GM20431 (cell line): ENCODE results near the gene TFR2.
"Not testable (repeated sequence)": the region's sequence is repeated elsewhere in the genome, so short reads cannot be mapped to it uniquely, and the experiment has no call there.

Source experiments
- in situ Hi-C: fragments of 300-500 bp; cut with MseI, MboI; formaldehyde crosslinking; loops from one replicate; pipeline ENCODE4 v1.15.0; 2020; ENCODE audit warnings: low sequenced_read_pairs; ENCODE audit not compliant: unreplicated experiment

TFR2 gene

GRCh38 chr7:100679927-100680575 is 38.7 kb upstream of the TFR2 start:
- in situ Hi-C loops: loop anchor here (25.0 kb wide), 1 partner anchor 193 kb away; the partner anchor contains the start of genes NYAP1 and TSC22D4

DNA sequence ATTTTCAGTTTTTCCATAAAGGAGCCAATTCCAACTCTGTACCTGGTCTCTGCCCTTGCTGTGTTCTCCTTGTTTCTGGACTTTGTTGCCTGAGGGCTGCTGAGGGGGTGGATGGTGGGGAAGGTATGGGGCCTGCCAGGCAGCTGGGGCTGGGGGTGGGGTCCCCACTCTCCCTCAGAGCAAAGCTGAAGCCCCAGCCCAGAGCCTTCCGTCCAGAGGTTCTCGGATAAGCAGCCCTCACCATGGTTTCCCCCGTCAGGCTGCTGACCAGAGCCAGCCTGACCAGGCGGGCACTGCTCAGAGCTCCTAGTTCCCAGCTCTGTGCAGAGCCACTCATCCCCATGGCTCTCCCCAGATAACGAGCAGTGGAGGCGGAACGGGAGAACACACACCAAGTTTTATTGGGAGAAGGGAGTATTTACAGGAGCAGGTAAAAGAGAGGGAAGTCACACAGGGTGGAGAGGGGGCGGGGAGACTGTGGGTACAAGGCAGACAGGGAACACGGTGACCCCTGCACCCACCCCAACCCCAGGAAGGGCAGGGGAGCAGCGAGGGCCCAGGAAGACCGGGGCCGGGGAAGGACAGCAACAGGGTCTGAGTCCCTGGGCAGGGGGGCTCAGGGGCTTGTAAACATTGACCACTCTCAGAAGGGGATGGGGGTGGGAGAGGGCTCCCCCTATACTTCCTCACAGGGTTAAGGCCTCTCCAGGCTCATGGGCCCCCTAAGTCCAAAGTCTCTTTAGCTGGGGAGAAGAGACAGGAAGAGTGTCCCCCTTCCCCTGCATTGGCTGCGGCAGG is 38.0 kb upstream of the TFR2 start:
- in situ Hi-C loops: loop anchor here (25.0 kb wide), 1 partner anchor 192 kb away; the partner anchor contains the start of genes NYAP1 and TSC22D4

- in situ Hi-C loops: loop anchor here (25.0 kb wide), 1 partner anchor 191 kb away; the partner anchor contains the start of genes NYAP1 and TSC22D4
Observed at GRCh38 chr7:100678291-100678984, 37.1 kb upstream of the TFR2 start.

DNA sequence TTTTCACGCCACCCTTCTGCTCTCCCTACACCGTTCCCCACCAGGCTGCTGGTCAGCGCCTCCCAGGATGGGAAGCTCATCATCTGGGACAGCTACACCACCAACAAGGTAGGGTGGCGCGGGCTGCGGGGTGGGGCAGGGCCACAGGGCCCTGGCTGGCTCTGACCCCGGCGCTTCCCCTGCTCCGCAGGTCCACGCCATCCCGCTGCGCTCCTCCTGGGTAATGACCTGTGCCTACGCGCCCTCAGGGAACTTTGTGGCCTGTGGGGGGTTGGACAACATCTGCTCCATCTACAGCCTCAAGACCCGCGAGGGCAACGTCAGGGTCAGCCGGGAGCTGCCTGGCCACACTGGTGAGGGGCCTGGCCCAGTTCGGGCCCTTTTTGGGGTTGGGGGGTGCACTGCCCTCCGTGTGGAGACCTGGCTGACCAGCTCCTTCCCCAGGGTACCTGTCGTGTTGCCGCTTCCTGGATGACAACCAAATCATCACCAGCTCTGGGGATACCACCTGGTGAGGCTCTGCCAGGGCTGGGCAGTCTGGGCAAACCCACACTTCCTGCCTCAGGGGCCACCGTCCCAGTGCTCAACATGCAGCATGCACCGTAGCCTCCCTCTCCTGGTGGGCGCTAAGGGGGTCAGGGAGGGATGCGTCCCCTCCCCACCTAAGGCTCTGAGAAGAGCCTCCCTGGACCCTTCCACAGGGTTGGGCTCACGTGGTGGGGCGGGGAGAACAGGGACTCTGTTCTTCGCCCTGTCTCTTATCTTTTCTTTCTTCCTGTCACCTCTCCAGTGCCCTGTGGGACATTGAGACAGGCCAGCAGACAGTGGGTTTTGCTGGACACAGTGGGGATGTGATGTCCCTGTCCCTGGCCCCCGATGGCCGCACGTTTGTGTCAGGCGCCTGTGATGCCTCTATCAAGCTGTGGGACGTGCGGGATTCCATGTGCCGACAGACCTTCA is 36.2 kb upstream of the TFR2 start:
- in situ Hi-C loops: loop anchor here (25.0 kb wide), 1 partner anchor 190 kb away; the partner anchor contains the start of genes NYAP1 and TSC22D4

GRCh38 chr7:100676501-100677306 is 35.4 kb upstream of the TFR2 start:
- in situ Hi-C loops: loop anchor here (25.0 kb wide), 1 partner anchor 189 kb away; the partner anchor contains the start of genes NYAP1 and TSC22D4

GRCh38 chr7:100675581-100676350 is 34.4 kb upstream of the TFR2 start:
- in situ Hi-C loops: loop anchor here (25.0 kb wide), 1 partner anchor 188 kb away; the partner anchor contains the start of genes NYAP1 and TSC22D4

- in situ Hi-C loops: loop anchor here (25.0 kb wide), 1 partner anchor 188 kb away; the partner anchor contains the start of genes NYAP1 and TSC22D4
Observed at GRCh38 chr7:100675105-100675451, 33.7 kb upstream of the TFR2 start.

- in situ Hi-C loops: loop anchor here (25.0 kb wide), 1 partner anchor 187 kb away; the partner anchor contains the start of genes NYAP1 and TSC22D4
Observed at GRCh38 chr7:100674411-100675104, 33.2 kb upstream of the TFR2 start.

DNA sequence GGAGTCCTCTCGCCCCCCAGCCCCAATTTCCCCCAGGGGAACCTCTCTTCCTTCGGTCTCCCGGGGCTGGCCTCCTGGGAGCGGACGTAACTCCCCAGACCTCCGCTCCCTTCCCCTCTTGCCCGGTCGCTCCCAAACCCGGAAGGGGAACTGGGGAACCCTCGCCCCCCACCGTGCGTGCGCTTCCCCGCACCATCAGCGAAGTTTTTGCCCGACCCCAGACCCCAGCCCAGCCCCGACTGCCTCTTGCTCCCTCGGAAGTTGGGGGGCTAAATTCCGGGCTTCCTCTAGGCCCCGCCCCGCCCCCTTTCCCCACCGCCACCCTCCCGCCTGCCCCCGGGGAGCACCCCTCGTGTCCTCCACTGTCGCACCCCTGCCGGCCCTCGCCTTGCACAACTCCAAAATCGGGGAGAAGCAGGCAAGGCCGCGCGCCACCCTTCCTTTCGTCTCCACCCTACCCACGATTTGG is 32.6 kb upstream of the TFR2 start:
- in situ Hi-C loops: no loop called here

DNA sequence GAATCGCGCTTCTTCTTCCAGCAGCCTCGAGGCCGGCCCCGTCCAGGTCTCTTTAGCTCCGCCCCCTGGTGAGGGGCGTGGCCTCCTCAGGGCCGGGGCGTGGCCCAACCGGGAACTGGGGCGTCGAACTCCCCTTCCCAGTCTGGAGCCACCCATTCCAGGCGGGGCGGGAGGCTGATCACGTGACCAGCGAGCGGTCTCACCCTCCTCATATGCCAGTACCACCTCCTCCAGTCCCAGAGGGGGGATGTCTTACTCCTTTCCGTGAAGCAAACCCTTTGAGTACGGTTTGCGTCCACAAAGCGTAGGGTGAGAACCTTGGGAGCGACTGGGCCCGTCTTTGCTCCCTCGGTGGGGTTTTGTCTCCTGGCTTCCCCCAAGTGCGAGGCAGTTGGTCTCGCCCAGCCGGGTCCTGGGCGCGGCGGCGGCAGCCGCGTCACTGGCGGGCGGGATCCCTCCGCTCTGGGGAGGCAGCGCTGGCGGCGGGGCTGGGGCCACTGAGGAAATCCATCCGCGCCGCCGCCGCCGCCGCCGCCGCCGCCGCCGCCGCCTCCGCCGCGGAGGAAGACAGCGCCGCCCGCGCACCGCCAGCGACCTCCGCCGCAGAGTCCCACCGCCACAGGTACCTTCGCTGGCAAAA is 32.1 kb upstream of the TFR2 start, which contains the start of gene GNB2:
Gene GNB2 (plus strand): TSS at position 439 of the 640 bp plus-strand sequence. CDS start 2,526 bp downstream, outside the sequence.
- in situ Hi-C loops: no loop called here

GRCh38 chr7:100671353-100672327 is 30.3 kb upstream of the TFR2 start:
- in situ Hi-C loops: no loop called here

GRCh38 chr7:100670074-100670473 is 28.7 kb upstream of the TFR2 start:
- in situ Hi-C loops: no loop called here

- in situ Hi-C loops: not testable (repeated sequence)
Observed at GRCh38 chr7:100669106-100669505, 27.8 kb upstream of the TFR2 start.

- in situ Hi-C loops: no loop called here
Observed at GRCh38 chr7:100668069-100668449, 26.7 kb upstream of the TFR2 start.

DNA sequence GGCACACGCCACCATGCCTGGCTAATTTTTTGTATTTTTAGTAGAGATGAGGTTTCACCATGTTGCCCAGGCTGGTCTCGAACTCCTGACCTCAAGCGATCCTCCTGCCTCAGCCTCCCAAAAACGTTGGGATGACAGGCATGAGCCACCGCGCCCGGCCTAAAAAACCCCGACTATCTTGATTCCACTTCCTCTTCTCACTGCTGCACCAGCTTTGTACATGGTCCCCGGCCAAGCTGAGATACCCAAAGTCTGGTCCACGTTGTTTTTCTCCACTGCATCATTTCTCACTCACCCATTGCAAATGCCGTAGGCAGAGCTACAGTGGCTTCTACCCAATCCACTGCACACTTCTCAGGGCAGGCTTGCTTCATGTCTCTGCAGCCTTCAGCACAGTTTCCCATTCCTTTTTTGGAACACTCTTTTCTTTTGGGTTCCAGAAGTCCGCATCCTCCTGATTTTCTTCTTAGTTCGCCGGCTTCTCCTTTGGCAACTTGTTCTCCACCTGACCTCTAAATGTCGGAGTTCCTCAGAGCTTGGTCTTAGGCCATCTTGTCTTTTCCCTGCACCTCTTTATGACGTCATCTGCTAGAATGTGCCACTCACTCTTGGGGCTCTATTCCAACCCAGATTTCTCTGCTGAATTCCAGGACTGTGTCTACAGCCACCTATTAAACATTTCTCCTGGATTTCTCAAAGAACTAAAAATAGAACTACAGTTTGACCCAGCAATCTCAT is 26.1 kb upstream of the TFR2 start:
- in situ Hi-C loops: no loop called here
